GM19239 (cell line): ENCODE results near the gene CORO1C.

ENCODE experiments used
- DNase-seq: peaks from one replicate; pipeline ENCODE4 v3.0.0; 2011; ENCODE audit warnings: low spot score; ENCODE audit not compliant: insufficient read length
- FAIRE-seq: peaks from 2 replicates; lab custom pipeline; 2011; peaks lifted over from hg19 to GRCh38; lab: Jason Lieb, UNC

Gene CORO1C

DNA sequence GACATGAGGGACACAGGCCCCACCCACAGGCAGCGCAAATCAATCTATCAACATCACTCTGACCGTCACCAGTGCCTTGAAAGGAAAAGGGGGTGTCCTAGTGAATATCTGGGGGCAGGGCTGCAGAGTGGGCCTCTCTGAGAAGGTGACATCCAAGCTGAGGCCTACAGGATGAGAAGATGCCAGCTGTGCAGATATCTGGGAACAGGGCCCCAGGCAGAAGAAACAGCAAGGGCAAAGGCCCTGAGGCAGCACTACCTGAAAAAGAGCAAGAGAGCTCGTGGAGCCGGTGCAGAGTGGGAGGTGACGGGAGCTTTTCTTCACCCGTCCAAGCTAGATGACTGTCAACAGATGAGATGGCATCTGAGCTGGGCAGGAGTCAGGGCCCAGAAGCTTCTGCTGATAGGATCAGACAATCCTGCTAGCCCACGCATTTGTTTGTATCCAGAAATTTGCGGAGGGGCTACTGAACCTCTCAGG is 120.9 kb downstream of the CORO1C start:
- no peak for FAIRE-seq
- no peak for DNase-seq

DNA sequence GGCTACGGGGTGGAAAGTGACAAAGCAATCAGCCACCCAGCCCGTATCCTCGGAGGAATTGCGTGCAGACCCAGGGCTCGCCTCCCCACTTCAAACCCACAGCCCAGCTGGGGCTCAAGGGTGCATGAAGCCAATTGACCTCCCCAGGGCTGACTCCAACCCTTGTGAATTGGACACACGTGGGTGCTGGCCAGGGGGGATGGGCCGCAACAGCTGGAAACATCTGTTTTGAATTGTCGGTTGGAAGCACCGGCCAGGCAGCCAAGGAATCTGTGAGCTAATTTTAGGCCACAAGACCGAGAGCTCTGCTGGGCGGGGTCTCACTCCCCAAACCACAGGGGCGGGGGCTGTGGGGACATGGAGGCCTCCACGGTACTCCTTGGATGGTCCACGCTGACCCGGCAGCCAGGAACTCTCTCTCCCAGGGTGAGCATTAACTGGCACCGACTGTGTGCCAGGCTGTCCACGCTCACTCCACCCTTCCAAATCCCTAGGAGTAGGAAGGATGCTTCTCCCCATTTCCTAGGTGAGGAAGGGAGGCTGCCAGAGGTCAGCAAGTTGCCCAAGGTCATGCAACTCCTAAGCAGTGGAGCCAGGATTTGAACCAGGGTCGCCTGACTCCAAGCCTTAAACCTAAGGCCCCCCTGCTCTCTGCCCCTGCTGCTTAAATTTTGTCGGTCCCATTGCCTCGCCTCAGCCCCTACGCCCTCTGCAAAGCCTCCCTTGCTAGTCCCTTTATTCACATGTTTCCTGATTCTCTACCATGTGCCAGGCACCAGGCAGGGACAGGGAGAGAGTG is 121.6 kb downstream of the CORO1C start:
- DNase-seq, result no peak

DNA sequence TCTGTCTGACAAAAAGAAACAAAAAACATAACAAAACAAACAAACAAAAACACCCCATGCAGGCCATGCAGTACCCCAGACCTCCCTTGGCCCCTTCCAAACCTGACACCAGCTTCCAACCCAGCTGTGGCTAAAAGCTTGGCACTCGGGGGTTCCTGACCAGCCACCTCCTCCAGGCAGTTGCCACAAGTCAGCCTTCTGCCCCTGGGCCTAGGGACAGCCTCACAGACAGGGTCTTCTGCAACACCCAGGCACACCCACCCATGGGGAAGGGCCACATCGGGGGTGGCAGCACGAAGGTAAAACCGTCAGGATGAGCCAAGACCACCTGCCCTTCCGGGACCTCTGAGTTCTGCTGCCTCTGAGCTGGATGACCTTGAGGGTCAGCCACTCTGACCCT is 122.7 kb downstream of the CORO1C start:
- no peak for FAIRE-seq
- no peak for DNase-seq

More for the DNA sequence above, 121.6 kb downstream of the CORO1C start:
- no peak for FAIRE-seq

DNA sequence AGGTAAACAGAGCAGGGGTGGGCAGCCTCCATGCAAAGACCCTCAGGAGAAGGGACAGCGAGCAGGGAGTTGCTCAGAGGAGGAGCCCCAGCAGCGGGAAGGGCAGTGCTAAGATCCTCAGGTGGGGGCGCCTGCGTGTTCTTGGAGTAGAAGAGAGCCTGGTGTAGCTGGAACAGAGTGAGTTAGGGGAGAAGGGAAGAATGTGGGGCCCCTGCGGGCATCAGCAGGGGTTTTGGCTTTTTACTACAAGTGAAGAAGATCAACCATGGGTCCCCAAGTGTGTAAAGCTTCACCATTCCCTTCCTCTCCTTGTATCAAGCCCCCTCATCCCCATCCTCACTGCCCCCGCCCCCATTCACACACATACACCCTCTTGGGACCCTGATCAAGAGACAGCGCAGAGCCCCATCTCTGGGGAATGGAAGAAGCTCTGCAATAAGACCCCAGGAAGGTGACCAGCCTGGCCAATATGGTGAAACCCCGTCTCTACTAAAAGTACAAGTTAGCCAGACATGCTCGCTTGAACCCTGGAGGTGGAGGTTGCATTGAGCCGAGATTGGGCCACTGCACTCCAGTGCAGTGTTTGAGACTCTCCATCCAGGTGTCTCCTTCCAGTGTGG is 123.2 kb downstream of the CORO1C start:
- no peak for FAIRE-seq
- DNase-seq, result no peak

DNA sequence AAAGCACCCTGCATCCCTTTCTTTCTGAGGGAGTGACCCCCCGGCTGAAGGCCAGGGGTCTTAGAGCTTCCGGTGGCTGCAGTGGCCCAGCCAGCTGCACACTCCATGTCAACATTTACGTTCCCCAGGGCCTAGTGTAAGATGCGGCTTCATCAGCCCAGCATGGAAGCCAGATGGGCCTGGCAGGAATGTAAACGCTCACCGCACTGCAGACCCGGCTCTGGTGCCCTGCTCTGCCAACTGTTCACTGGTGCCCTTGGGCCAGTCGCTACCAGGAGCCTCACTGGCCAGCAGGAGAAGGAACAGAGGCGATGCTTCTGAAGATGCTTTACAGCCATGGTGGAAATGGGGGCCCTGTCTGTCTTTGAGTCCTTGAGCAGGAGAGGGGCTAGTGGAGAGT is 124.8 kb downstream of the CORO1C start:
- no peak for DNase-seq
- no peak for FAIRE-seq

DNA sequence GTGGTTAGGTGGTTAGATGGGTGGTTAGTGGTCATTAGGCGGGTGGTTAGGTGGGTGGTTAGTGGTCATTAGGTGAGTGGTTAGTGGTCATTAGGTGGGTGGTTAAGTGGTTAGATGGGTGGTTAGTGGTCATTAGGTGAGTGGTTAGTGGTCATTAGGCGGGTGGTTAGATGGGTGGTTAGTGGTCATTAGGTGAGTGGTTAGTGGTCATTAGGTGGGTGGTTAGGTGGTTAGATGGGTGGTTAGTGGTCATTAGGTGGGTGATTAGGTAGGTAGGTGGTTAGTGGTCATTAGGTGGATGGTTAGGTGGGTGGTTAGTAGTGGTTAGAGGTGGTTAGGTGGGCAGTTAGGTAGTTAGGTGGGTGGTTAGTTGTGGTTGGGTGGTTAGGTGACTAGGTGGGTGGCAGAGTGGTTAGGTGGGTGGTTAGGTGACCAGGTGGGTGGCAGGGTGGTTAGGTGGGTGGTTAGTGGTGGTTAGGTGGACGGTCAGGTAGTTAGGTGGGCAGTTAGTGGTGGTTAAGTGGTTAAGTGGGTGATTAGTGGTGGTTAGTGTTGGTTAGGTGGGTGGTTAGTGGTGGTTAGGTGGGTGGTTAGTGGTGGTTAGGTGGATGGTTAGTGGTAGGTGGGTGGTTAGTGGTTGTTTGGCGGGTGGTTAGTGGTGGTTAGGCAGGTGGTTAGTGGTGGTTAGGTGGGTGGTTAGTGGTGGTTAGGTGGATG is 125.5 kb downstream of the CORO1C start:
- no peak for DNase-seq
- FAIRE-seq, result no peak

DNA sequence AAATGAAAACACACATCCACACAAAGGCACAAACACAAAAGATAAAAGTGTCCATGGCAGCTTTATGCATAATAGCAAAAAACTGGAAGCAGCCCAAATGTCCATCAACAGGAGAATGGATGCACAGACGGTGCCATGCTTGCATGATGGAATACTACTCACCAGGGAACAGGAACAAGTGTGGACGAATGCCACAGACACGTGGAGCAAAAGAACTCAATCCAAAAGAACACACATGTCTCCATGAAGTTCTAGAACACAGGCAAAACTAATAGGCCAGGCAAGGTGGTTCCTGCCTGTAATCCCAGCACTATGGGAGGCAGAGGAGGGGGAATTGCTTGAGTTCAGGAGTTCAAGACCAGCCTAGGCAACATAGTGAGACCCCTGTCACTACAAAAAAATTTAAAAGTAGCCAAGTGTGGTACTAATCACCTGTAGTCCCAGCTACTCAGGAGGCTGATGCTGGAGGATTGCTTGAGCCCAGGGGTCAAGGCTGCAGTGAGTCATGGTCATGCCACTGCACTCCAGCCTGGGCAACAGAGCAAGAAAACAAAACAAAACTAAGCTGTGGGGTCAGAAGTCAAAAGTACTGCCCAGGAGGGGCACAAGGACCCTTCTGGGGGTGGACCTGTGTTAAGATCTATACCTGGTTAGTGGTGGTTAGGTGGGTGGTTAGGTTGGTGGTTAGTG is 126.2 kb downstream of the CORO1C start:
- no peak for FAIRE-seq
- DNase-seq, result no peak

DNA sequence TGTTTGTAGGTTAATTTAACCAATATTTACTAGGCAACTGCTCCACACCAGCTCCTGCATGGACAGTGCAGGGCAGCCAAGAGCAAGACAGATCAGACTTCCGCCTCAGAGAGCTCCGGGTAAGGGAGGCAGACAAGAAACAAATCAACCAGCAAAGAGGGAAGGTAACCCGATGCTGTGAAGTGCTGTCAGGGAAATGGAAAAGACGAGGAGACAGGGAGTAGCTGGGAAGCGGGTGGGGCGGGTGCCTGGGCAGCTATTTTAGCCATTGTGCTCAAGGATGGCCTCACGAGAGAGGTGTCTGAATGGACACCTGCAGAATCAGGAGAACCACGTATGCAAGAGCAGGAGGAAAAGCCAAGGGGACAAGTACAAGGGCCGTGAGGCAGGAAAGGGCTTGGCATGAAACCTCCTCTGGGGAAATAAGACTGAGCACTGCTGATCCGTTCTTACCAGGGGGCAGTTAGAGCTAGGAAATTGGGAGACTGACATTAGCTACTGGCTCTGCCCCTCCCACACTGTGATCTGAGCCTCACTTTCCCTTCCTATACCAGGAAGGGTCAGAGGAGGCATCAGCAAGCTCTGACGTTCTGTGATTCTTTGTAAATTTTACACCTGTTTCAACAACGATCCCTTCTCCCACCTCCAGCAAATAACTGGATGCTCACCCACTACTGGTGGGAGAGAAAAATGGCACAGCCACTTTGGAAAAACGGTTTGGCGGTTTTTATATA is 126.9 kb downstream of the CORO1C start:
- FAIRE-seq, result no peak

DNA sequence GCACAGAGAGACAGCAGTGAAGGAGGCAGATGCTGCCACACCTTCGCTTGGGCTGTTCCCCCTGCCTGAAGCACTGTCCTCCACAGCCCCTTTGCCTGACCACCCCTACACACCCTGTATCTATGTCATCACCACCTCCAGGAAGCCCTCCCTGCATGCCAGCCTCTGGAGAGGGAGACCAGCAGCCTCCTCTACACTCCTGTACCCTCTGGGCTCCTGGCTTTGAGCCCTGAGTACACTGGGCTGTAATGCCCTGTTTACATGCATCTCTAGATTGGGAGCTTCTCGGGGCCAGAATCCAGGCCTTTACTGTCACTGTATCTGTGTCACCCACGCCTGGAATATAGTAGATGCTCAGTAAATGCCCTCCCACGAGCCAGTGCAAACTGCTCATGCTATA is 127.6 kb downstream of the CORO1C start:
- no peak for FAIRE-seq
- DNase-seq, result no peak

More for the DNA sequence above, 126.9 kb downstream of the CORO1C start:
- DNase-seq, result no peak

DNA sequence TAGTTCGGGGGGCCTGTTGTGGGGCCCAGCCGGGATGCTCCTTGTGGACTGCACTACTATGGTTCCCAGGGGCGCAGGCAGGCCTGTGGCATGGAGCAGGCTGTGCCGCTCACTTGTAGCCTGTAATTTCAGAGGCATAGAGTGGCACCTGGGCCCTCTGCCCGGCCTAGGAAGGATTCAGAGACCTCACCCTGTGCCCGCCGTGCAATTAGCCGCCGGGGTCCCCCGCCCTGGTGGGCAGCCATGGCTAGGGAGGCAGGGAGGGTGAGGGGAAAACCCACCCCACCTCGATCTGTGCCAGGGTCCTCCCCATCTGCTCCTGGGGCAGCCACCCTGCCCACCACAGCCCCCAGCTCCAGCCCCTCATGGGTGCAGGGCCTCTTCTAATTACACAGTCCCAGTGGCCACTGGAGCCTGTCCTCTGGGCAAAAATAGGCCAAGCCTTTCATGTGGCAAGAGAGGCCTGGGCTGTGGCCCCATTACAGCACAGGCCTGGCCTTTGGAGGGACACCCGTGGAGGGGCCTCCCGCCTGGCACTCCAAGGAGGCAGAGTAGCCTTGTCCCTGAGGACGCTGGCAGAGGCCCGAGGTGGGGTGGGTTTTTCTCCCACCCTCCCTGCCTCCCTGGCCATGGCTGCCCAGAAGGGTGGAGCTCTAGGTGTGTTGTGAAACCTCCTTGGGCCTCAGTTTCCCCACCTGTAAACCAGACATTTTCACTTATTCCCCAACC is 128.2 kb downstream of the CORO1C start:
- no peak for DNase-seq
- no peak for FAIRE-seq

DNA sequence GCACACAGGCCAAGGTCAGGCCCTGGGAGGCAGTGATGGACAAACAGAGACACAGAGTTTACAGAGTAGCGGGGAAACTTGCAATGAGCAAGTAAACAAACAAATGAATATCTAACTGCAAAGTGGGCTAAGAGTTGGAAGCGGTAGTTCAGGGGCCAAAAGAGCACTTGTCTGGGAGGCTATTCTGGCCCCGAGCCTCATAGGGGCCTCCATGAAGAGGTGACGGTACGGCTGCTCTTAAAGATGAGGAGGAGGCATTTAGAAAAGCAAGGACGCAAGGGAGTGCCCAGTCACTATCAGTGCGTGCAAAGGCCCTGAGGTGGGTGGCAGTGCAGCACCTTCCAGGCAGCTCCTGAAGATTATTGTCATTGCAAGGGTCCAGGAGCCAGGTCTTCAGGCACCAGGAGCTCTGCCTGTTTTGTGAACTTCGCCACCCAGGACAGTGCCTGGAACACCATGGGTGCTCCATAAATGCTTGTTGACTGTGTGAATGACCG is 129.1 kb downstream of the CORO1C start:
- DNase-seq, result no peak
- FAIRE-seq, result no peak

DNA sequence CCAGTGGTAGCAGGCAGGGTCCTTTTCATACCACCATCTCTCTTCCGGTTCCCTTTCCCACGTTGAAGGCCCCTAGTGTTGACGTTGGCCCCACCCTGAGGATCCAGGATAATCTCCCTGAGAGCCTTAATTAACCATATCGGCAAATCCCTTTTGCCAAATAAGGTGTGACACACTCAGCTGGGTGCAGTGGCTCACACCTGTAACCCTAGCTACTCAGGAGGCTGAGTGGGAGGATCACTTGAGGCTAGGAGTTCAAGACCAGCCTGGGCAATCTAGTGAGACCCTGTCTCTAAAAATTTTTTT is 130.7 kb downstream of the CORO1C start:
- DNase-seq (no peak), FAIRE-seq (no peak)

DNA sequence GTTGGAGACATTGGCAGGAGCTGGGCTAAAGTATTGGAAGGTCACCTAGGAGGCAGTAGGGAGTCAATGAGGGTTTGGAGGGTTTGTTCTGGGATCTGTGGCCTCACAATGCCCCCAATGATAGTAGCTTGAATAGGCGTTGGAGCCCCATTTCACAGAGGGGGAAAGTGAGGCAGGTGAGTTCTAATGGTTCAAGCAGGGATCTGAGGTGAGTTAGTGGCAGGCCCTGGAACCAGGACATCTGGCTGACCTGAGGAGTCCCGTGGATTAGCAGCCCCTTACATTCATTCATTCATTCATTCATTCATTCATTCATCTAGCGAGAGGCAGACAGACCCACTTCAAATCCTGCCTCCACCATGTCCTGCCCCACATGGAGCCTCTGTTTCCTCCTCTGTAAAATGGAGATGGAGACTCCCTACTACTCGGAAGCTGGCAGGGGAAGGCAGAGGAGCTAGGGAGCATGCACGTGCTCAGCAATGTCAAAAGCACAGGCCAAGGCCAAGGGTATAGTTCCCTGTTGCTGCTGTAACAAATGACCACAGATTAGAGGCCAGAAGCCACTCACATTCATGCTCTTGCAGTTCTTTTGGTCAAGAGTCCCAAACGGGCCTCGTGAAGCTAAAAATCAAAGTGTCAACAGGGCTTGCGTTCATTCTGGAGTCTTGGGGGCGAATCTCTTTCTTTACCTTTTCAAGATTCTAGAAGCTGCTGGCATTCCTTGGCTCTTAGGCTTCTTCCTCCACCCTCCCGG is 131.2 kb downstream of the CORO1C start:
- no peak for DNase-seq

DNA sequence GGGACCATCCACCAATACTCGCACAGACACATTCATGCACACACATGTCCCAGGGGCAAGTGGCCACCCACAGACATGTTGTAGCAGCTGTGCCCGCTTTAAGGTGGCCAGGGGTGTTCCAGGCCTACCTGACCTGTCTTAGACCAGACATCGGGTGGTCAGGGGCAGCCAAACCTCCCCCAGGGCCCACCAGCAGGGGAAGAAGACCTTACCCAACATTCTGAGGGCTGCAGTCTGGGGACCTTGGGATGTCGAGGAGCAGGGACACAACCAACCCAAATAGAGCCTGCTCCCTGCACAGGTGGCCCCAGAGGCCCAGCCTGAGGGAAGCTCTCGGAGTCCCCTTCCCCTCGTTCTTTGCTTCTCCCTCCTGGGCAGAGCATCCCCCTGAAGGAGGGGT is 131.8 kb downstream of the CORO1C start:
- FAIRE-seq, result no peak

More for the DNA sequence above, 131.2 kb downstream of the CORO1C start:
- FAIRE-seq, result no peak

DNA sequence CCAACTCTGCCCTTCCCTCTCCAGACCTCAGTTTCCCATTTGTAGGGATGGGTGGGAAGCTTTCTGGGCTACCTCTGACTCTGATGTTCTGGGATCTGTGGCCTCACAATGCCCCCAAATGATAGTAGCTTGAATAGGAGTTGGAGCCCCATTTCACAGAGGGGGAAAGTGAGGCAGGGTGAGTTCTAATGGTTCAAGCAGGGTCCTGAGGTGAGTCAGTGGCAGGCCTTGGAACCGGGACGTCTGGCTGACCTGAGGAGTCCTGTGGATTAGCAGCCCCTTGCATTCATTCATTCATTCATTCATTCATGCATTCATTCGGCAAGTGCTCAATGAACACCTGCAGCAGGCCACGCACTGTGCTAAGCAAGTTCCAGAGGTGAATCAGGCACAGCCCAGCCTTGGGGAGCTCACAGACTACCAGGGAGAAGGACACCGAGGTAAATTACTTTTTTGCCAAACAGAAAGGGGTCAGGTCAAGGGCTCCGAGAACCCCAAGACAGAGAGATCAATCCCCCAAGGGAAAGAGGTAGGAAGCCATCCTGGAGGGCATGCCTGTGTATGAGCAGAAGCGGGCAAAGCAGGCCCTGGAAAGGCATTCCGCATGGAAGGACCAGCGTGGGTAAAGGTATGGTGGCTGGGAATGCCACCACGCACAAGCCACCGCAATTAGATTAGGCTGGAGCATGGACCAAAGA is 132.6 kb downstream of the CORO1C start:
- DNase-seq (no peak), FAIRE-seq (no peak)

More for the DNA sequence above, 131.8 kb downstream of the CORO1C start:
- no peak for DNase-seq

DNA sequence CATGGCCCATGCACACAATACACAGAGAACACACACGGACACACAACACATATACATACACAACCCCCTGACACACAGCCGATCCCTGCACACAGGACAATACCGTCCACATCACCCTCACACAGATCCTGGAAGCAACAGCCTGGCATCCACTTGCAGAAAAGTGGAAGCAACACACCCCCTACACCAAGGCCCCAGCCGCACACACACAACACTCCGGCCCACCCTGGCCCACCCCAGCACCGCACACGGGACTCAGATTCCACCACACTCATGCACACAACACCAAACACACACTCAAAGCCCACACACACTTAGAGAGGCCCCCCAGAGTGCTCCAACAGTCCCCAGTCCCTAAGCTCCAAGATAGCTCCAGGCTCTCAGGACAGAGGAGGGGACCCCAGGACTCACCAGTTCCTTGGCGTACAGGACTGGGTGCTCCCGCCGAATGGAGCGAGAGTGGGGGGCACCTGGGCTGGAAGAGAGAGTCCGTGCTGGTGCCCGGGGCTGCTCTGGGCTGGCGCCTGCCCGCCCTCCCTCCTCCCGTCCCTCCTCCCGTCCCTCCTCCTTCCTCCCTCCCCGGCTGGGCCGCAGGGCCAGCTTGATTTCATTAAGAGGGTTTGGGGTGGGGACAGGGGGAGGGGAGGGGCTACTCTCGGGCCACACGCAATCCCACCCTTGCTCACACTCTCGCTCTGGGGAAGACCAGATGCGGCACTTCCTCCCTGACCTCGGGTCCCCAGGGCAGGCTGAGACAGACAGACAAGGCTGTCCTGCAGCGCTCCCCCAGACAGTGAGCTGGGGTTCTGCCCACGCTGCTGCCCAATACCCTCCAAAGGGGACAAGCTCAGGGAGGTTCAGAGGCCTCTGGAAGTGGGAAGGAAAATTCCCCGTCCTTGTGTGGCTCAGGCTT is 133.5 kb downstream of the CORO1C start, which contains the start of gene TMEM119:
Gene TMEM119 (minus strand): TSS at position 526 of the 913 bp plus-strand sequence. CDS start 5,701 bp downstream, outside the sequence.
- DNase-seq (no peak), FAIRE-seq (no peak)
